ENCODE data around the gene OVOL2. TPM values are rescaled to one million over a fixed set of nuclear protein-coding genes. Genes with fewer than 3 reads are reported as not detected.
"Not testable (repeated sequence)": the region's sequence is repeated elsewhere in the genome, so short reads cannot be mapped to it uniquely, and the experiment has no call there.

Gene OVOL2
- total and polyA plus RNA-seq, 4 donors = 0.13 to 0.17 TPM; not detected in 2

DNA sequence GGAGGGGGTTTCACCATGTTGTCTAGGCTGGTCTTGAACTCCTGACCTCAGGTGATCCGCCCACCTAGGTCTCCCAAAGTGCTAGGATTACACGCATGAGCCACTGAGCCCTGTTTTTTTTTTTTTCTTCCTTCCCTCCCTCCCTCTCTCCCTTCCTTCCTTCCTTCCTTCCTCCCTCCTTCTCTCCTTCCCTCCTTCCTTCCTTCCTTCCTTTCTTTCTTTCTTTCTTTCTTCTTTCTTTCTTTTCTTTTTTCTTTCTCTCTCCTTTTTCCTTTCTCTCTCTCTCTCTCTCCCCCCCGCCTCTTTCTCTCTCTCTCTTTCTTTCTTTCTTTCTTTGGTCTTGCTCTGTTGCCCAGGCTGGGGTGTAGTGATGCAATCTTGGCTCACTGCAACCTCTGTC is 30.6 kb upstream of the OVOL2 start:
- 88% methylated on average over 3 of the region's 3 CpGs for WGBS
- not testable (repeated sequence) for H3K36me3 ChIP-seq (ENCODE audit: control insufficient read depth in 4 of 4, insufficient read depth in 3 of 4, low read depth in 1 of 4, low read length in 3 of 4); H3K4me1 ChIP-seq (ENCODE audit: control insufficient read depth in 4 of 4, insufficient read depth in 4 of 4, low read length in 3 of 4); H3K27ac ChIP-seq (ENCODE audit: low read depth in 1 of 2, low read length in 2 of 2); H3K4me3 ChIP-seq (ENCODE audit: low read depth in 1 of 3, low read length in 3 of 3); DNase-seq (ENCODE audit: low spot score); H3K9ac ChIP-seq (ENCODE audit: low read depth in 1 of 2, low read length in 2 of 2); H3K9me3 ChIP-seq (ENCODE audit: control insufficient read depth in 4 of 4, low read length in 3 of 4); H3K27me3 ChIP-seq (ENCODE audit: control insufficient read depth in 4 of 4, insufficient read depth in 4 of 4, low read length in 3 of 4)

DNA sequence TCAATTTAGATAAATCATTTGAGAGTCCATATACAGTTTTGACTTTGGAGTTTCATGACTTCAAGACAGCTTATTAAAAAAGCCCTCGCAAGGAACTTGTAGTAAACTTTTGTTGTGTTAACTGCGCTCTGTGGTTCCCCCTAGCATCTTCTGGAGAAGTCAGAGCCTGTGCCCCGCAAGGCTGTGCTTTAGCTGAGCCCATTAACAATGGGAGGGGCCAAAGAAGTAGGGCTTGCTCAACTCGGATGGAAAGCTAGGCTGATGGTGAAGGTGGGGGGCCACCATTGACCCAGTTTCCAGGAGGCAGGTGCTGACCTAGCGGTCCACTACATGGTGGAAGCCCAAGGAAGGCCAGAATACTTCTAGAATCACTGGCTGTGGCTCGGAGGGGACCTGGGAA is 29.3 kb upstream of the OVOL2 start:
- DNase-seq (ENCODE audit: low spot score) = no peak
- Histone ChIP-seq H3K4me1 (ENCODE audit: control insufficient read depth in 4 of 4, insufficient read depth in 4 of 4, low read length in 3 of 4) (no peaks in the 10 kb centered on the region), H3K9ac (ENCODE audit: low read depth in 1 of 2, low read length in 2 of 2) (no peak overlapping the region), H3K9me3 (ENCODE audit: control insufficient read depth in 4 of 4, low read length in 3 of 4) (peaks cover 0 to 4% (median 3%) of the 10 kb centered on the region in 4 donors), H3K4me3 (ENCODE audit: low read depth in 1 of 3, low read length in 3 of 3) (no peak overlapping the region), H3K27ac (ENCODE audit: low read depth in 1 of 2, low read length in 2 of 2) (no peak overlapping the region), H3K36me3 (ENCODE audit: control insufficient read depth in 4 of 4, insufficient read depth in 3 of 4, low read depth in 1 of 4, low read length in 3 of 4) (no peaks in the 10 kb centered on the region), H3K27me3 (ENCODE audit: control insufficient read depth in 4 of 4, insufficient read depth in 4 of 4, low read length in 3 of 4) (no peaks in the 10 kb centered on the region)
- 66% methylated on average over 6 of the region's 6 CpGs for WGBS
- TF ChIP-seq, protein P1, sequence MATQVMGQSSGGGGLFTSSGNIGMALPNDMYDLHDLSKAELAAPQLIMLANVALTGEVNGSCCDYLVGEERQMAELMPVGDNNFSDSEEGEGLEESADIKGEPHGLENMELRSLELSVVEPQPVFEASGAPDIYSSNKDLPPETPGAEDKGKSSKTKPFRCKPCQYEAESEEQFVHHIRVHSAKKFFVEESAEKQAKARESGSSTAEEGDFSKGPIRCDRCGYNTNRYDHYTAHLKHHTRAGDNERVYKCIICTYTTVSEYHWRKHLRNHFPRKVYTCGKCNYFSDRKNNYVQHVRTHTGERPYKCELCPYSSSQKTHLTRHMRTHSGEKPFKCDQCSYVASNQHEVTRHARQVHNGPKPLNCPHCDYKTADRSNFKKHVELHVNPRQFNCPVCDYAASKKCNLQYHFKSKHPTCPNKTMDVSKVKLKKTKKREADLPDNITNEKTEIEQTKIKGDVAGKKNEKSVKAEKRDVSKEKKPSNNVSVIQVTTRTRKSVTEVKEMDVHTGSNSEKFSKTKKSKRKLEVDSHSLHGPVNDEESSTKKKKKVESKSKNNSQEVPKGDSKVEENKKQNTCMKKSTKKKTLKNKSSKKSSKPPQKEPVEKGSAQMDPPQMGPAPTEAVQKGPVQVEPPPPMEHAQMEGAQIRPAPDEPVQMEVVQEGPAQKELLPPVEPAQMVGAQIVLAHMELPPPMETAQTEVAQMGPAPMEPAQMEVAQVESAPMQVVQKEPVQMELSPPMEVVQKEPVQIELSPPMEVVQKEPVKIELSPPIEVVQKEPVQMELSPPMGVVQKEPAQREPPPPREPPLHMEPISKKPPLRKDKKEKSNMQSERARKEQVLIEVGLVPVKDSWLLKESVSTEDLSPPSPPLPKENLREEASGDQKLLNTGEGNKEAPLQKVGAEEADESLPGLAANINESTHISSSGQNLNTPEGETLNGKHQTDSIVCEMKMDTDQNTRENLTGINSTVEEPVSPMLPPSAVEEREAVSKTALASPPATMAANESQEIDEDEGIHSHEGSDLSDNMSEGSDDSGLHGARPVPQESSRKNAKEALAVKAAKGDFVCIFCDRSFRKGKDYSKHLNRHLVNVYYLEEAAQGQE (IDR thresholded peaks at IDR 0.05) = no peak
- TF ChIP-seq TAF1 (conservative IDR thresholded peaks at IDR 0.05) = no peak
- TF ChIP-seq SP1 (IDR thresholded peaks at IDR 0.05) = no peak
- no peak for TF ChIP-seq FOXA2 (IDR thresholded peaks at IDR 0.05)
- TF ChIP-seq, protein P2, sequence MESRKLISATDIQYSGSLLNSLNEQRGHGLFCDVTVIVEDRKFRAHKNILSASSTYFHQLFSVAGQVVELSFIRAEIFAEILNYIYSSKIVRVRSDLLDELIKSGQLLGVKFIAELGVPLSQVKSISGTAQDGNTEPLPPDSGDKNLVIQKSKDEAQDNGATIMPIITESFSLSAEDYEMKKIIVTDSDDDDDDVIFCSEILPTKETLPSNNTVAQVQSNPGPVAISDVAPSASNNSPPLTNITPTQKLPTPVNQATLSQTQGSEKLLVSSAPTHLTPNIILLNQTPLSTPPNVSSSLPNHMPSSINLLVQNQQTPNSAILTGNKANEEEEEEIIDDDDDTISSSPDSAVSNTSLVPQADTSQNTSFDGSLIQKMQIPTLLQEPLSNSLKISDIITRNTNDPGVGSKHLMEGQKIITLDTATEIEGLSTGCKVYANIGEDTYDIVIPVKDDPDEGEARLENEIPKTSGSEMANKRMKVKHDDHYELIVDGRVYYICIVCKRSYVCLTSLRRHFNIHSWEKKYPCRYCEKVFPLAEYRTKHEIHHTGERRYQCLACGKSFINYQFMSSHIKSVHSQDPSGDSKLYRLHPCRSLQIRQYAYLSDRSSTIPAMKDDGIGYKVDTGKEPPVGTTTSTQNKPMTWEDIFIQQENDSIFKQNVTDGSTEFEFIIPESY (IDR thresholded peaks at IDR 0.05) = no peak
- TF ChIP-seq YY1 (IDR thresholded peaks at IDR 0.05) = no peak
- TF ChIP-seq HNF4G (IDR thresholded peaks at IDR 0.05) = no peak
- TF ChIP-seq NR2F2 (IDR thresholded peaks at IDR 0.05) = no peak
- no peak for TF ChIP-seq JUND (IDR thresholded peaks at IDR 0.05)
- no peak for TF ChIP-seq EGR1 (IDR thresholded peaks at IDR 0.05; ENCODE audit: low read depth in 2 of 2)

DNA sequence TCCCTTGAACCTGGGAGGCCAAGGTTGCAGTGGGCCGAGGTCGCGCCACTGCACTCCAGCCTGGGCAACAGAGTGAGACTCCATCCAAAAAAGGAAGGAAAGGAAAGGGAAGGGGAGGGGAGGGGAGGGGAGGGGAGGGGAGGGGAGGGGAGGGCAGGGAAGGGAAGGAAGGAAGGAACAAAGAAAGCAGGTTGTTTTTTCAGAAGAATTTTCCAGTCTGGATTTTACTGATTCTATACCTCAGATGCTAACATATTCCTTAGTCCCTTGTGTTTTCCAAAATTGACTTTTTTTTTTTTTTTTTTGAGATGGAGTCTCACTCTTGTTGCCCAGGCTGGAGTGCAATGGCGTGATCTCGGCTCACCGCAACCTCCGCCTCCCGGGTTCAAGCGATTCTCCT is 23.1 kb upstream of the OVOL2 start:
- H3K9me3 ChIP-seq (ENCODE audit: control insufficient read depth in 4 of 4, low read length in 3 of 4); H3K27ac ChIP-seq (ENCODE audit: low read depth in 1 of 2, low read length in 2 of 2); H3K27me3 ChIP-seq (ENCODE audit: control insufficient read depth in 4 of 4, insufficient read depth in 4 of 4, low read length in 3 of 4); H3K4me3 ChIP-seq (ENCODE audit: low read depth in 1 of 3, low read length in 3 of 3); H3K9ac ChIP-seq (ENCODE audit: low read depth in 1 of 2, low read length in 2 of 2); H3K36me3 ChIP-seq (ENCODE audit: control insufficient read depth in 4 of 4, insufficient read depth in 3 of 4, low read depth in 1 of 4, low read length in 3 of 4); H3K4me1 ChIP-seq (ENCODE audit: control insufficient read depth in 4 of 4, insufficient read depth in 4 of 4, low read length in 3 of 4); DNase-seq (ENCODE audit: low spot score): not testable (repeated sequence)
- WGBS = 95% methylated on average over 9 of the region's 9 CpGs
